Measurements from ENCODE around the gene KRTCAP2. TPM values are rescaled to one million over a fixed set of nuclear protein-coding genes. Genes with fewer than 3 reads are reported as not detected.

KRTCAP2 gene
- polyA plus RNA-seq, 1 experiment = 102 TPM

DNA sequence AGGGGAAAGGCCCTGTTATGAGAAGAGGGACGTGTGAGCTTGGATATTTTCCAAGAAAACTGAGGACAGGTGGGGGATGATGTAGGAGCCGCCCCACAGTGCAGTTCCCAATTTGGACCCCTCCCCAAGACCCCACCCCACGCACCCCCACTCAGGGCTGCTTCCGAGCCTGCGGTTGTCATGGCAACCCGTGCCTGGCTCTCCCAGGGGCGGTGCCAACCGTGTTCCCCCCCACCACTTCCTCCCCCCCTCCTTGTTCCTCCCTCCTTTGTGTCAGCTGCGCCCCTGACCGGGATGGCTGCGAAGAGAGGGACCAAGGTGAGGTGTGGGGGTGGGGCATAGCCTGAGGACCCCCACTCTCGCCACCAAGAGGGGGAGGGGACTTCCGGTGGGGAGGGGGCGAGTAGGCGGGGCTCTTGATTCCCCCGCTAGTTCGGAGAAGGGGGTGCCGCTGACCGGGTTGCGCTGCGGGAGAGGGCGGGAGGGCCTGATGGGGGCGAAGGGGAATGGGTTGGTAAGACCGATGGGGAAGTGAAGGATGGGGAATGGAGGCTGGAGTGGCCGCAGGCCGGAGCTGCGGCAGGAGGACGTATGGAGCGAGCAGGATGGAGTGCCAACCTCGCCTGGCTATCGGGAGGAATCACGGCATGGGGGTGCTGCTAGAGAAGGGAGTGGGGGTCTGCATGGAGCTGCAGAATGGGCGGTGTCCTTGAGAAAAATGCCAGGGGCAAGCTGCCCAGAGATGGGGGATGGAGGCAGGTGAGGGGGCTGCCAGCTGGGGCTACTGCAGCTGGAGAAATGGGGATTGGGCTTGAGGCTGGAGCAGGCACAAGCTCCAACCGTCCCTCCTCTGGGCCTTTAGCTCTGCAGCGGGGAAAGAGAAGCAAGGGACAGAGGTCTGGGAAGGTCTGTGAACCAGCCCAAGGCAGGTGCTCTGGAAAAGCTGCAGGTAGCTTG lies 1.5 kb upstream of the KRTCAP2 start:
- TF ChIP-seq, protein P1, sequence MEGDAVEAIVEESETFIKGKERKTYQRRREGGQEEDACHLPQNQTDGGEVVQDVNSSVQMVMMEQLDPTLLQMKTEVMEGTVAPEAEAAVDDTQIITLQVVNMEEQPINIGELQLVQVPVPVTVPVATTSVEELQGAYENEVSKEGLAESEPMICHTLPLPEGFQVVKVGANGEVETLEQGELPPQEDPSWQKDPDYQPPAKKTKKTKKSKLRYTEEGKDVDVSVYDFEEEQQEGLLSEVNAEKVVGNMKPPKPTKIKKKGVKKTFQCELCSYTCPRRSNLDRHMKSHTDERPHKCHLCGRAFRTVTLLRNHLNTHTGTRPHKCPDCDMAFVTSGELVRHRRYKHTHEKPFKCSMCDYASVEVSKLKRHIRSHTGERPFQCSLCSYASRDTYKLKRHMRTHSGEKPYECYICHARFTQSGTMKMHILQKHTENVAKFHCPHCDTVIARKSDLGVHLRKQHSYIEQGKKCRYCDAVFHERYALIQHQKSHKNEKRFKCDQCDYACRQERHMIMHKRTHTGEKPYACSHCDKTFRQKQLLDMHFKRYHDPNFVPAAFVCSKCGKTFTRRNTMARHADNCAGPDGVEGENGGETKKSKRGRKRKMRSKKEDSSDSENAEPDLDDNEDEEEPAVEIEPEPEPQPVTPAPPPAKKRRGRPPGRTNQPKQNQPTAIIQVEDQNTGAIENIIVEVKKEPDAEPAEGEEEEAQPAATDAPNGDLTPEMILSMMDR (IDR thresholded peaks at IDR 0.05; ENCODE audit: low read depth, low read length) = no peak
- H3K9me3 ChIP-seq (ENCODE audit: control insufficient read depth, insufficient read depth, low read length) = no peaks in the 10 kb centered on the region; the same call in 1 of the 2 replicates
- no peak overlapping the region for H3K27ac ChIP-seq (ENCODE audit: low read depth, low read length)
- H3K27me3 ChIP-seq (ENCODE audit: control insufficient read depth, insufficient read depth, low read length) = no peaks in the 10 kb centered on the region
- DNase-seq (ENCODE audit: low read depth, low spot score) = no peak
- CTCF ChIA-PET = interaction anchor here (0.8 to 12.4 kb wide), 10 partner anchors 19 to 474 kb away, joined by 3 to 317 read pairs (median 4); no protein-coding TSS in a partner anchor
- peak overlapping the region; percentile 99 for H3K4me3 ChIP-seq (ENCODE audit: low read depth, low read length)
- POLR2A ChIA-PET = no interaction called here

DNA sequence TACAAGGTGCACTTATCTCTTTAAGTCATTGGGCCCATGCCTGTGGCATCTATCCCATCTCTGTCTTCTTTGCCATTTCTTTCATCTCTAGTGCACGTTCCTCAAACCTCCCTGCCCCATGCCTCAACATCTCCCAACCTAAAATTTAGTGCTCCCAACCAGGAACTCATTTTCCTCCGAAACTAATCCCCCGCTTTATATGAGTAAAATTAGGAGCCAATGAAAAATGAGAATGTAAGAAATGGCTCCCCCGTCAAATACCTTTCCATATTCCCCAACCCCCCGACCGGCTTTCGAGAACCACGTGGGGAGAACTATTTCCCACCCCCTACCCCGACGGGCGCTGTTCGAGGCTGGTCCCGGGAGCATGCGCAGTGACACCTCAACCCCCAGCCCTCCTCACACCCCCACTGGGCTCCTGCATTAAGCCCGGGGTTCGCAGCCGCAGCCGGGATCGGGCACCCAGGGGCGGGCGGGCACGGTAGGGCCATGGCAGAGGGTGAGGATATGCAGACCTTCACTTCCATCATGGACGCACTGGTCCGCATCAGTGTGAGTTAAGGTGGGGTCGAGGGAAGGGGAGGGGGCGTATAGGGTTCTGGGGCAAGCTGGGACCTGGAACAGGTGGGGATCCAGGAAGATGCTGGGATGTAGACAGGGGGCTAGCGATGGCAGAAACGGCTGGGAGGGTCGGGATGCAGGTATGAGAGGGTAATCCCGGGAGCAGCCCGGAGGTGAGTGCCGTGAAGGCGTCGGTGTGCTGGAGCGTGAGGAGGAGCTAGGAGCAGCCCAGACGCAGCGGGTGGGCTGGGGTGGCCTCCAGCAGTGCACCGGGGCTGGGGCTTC lies 597 bp upstream of the KRTCAP2 start, which contains the start of gene TRIM46:
Gene TRIM46, plus strand, starts transcription at position 372 of the 846 bp plus-strand sequence. Its CDS starts 118 bp downstream, at position 490.
- TF ChIP-seq, protein P1 (IDR thresholded peaks at IDR 0.05; ENCODE audit: low read depth, low read length) = no peak
- CTCF ChIA-PET = interaction anchor here (0.7 to 12.4 kb wide), 33 partner anchors 8 to 203 kb away, joined by 3 to 317 read pairs (median 5); partner anchors contain the start of genes MTX1, SHC1, SLC50A1 and THBS3
- H3K27ac ChIP-seq (ENCODE audit: low read depth, low read length) = peak within 1 kb of the TSS; percentile 92
- H3K27me3 ChIP-seq (ENCODE audit: control insufficient read depth, insufficient read depth, low read length) = no peaks in the 10 kb centered on the region
- POLR2A ChIA-PET = interaction anchor here (0.6 to 1.5 kb wide), 10 partner anchors 20 to 218 kb away, joined by 3 to 10 read pairs (median 4); partner anchors contain the start of genes EFNA3, PBXIP1, SHC1 and SLC50A1
- no peak for DNase-seq (ENCODE audit: low read depth, low spot score)
- peak within 1 kb of the TSS; percentile 99 for H3K4me3 ChIP-seq (ENCODE audit: low read depth, low read length)
- H3K9me3 ChIP-seq (ENCODE audit: control insufficient read depth, insufficient read depth, low read length) = no peaks in the 10 kb centered on the region; the same call in 1 of the 2 replicates

DNA sequence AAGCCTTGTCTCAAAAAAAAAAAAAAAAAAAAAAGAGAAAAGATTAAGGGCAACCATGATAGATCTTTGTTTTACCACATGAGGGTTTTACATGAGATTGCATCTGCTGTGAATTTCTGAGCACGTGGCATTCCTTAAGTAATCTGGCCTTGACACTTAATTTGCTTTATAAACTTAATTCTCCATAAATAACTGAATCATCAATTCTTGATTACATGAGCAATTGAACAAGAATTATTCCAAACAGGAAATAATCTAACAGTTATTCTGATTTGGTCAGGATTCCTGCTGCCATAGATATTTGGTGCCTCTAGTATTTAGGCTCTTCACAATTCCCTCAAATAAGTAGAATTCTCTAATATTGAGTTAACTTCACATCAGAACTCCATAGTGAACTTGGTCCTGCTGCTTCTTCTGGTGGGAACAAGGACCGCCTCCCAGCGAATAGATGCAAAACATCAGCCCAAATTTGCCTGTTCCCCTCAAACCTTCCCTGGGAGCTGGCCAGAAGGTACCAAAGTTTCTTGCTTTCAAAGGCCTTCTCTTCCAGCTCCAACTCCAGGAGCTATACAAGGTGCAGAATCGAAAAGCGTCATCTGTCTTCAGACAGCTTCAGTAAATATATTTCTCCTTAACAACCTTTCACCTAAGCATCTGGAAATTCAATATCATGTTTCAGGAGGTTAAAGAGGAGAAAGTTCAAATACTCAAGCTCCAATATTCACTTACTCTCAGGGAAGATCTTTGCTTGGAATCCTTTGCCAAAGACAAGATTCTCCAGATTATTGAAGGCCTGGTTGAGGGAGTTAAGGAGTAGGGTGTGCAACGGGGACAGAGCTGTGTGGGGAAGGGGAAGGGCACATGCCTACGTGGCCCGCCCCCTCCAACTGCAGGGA lies 1.0 kb downstream of the KRTCAP2 start:
- Histone ChIP-seq H3K27me3 (ENCODE audit: control insufficient read depth, insufficient read depth, low read length) (no peaks in the 10 kb centered on the region), H3K4me3 (ENCODE audit: low read depth, low read length) (peak overlapping the region; percentile 99), H3K27ac (ENCODE audit: low read depth, low read length) (peak overlapping the region; percentile 92), H3K9me3 (ENCODE audit: control insufficient read depth, insufficient read depth, low read length) (no peaks in the 10 kb centered on the region; the same call in 1 of the 2 replicates)
- ChIA-PET CTCF (interaction anchor here (0.7 to 12.4 kb wide), 24 partner anchors 13 to 303 kb away, joined by 3 to 317 read pairs (median 6); partner anchors contain the start of genes SCAMP3 and SLC50A1), POLR2A (interaction anchor here (0.6 to 1.5 kb wide), 10 partner anchors 11 to 161 kb away, joined by 3 to 10 read pairs (median 6); partner anchors contain the start of gene DPM3)
- no peak for DNase-seq (ENCODE audit: low read depth, low spot score)
- TF ChIP-seq, protein P1 (IDR thresholded peaks at IDR 0.05; ENCODE audit: low read depth, low read length) = no peak

DNA sequence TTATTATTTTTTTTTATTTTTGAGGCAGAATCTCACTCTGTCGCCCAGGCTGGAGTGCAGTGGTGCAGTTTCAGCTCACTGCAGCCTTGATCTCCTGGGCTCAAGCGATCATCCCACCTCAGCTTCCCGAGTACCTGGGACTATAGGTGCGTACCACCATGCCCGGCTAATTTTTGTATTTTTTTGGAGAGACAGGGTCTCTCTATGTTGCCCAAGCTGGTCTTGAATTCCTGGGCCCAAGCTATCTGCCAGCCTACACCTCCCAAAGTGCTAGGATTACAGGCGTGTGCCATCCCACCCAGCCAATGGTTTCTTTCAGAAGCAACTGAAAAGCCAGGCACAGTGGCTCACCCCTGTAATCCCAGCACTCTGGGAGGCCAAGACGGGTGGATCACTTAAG lies 2.3 kb downstream of the KRTCAP2 start:
- CTCF ChIA-PET = interaction anchor here (5.7 to 12.4 kb wide), 2 partner anchors 80 to 86 kb away, joined by 30 to 317 read pairs; no protein-coding TSS in a partner anchor
- Histone ChIP-seq H3K4me3 (ENCODE audit: low read depth, low read length) (no peak overlapping the region), H3K27ac (ENCODE audit: low read depth, low read length) (no peak overlapping the region), H3K27me3 (ENCODE audit: control insufficient read depth, insufficient read depth, low read length) (no peaks in the 10 kb centered on the region), H3K9me3 (ENCODE audit: control insufficient read depth, insufficient read depth, low read length) (no peaks in the 10 kb centered on the region; the same call in 1 of the 2 replicates)
- TF ChIP-seq, protein P1 (IDR thresholded peaks at IDR 0.05; ENCODE audit: low read depth, low read length) = no peak
- DNase-seq (ENCODE audit: low read depth, low spot score) = no peak
- POLR2A ChIA-PET = no interaction called here
